AG09319 (cell line): ENCODE measurements around the gene RDH13.

Experiments used
- DNase-seq: peaks from one replicate; pipeline ENCODE4 v3.0.0-alpha.2; 2010; ENCODE audit warnings: low read depth; ENCODE audit errors: extremely low read depth
- CTCF ChIP-seq: IDR thresholded peaks from 2 replicates; pipeline ENCODE4 v1.5.1; 2011; ENCODE audit warnings: low read depth, mild to moderate bottlenecking, inconsistent platforms, low read length, moderate library complexity

RDH13 gene

GRCh38 chr19:55084416-55084815, 21.5 kb upstream of the RDH13 start:
- DNase-seq: no peak
- no peak for TF ChIP-seq CTCF

DNA sequence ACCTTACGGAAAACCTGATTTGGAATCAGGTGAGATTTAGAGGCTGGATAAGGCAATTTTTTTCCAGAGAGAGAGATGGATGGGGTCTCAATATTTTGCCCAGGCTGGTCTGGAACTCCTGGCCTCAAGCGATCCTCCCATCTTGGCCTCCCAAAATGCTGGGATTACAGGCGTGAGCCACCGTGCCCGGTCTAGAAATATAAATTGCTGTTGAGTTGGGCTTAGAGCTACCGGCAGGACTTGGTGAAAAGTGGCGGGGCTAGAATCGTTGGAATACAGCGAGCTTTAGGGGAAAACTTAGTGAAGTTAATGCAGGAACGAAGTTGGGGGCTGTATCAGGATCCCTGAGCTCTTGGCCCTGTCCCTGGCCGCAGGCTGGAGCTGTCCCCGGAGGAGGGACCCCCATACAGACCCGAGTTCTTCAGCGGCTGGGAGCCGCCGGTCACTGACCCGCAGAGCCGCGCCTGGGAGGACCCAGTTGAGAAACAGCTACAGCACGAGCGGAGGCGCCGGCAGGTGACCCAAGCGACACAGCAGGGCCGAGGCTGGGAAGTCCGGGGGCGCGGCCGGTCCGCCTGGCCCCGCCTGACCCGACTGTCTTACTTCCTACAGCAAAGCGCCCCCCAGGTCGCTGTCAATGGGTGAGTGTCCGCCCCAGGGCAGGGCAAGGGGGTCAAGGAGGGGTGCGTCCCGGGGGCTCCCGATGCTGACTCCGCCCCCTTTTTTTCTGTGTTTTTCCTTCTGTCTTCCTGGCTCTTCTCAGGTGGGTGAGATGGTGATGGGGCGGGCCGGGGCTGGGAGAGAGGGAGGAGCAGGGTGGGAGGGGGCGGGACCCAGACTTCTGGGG, 20.3 kb upstream of the RDH13 start:
- DNase-seq: no peak
- no peak for TF ChIP-seq CTCF

DNA sequence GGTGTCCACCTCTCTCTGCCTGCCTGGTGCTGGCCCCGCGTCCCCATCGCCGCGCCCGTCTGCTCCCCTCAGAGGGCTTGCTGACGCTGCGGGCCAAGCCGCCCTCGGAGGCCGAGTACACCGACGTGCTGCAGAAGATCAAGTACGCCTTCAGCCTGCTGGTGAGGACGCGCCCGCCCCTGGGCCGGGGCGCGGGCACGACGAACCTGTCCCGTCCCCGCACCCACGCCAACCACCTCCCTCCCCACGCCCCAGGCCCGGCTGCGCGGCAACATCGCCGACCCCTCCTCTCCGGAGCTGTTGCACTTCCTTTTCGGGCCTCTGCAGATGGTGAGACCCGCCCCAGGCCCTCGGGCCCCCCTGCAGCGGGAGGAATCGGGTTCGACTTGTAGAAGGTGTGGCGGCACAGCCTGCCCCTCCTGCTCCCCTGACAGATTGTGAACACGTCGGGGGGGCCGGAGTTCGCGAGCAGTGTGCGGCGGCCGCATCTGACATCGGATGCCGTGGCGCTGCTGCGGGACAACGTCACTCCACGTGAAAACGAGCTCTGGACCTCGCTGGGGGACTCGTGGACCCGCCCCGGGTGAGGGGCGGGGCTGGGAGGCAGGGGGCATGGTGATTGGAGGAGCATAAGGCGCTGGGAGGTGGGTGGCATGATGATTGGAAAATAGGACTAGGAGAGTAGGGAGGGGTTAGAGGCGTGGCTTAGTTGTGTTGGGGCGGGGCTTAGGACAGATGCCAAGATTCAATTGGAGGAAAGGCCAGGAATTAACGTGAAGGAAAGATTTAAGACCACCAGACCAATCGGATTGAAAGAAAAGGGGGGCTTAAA, 19.3 kb upstream of the RDH13 start:
- no peak for TF ChIP-seq CTCF
- DNase-seq: no peak

GRCh38 chr19:55081770-55082019, 18.7 kb upstream of the RDH13 start:
- DNase-seq: no peak
- TF ChIP-seq CTCF: no peak

GRCh38 chr19:55080968-55081769, 18.2 kb upstream of the RDH13 start:
- DNase-seq: no peak
- no peak for TF ChIP-seq CTCF

DNA sequence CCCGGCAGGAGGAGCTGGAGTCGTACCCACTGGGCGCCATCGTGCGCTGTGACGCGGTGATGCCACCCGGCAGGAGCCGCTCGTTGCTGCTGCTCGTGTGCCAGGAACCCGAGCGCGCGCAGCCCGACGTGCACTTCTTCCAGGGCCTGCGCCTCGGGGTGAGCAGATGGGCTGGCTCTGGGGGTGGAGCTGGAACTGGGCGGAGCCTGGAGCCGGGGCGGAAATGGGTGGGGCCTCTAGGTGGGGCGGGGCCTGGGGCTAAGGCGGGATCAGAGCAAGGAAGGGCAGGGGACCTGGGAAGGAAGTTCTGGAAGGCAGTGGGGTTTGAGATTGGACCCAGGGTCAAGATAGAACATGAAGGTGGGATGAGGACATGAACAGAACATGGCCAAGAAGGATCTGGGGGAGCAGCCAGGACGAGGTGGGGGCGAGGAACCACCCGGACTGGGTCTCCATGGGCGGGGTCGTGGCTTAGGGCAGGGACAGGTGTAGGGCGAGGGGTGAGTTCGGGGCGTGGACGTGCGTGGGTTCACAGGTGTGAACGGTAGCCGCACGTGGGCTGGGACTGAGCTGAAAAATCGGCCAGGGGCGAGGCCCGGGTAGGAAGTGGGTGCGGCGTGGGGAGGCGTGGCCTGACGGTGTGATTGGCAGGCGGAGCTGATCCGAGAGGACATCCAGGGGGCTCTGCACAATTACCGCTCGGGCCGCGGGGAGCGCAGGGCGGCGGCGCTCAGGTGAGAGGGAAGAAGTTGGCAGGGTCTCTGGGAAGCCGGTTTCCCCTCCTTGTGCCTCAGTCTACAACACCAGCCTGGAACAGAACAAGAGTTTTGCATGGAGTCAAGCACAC, 17.4 kb upstream of the RDH13 start:
- no peak for TF ChIP-seq CTCF
- DNase-seq: no peak
